ENCODE data around the gene RRP1B. TPM values are rescaled to one million over a fixed set of nuclear protein-coding genes. Genes with fewer than 3 reads are reported as not detected.

RRP1B gene
- polyA plus RNA-seq, 2 of the 4 experiments (the other 2 are of a cell fraction) = 32.5 TPM

- DNase-seq (ENCODE audit: low read depth in 1 of 2, low spot score in 1 of 2) (no peak), ATAC-seq (no peak), FAIRE-seq (no peak)
- Histone ChIP-seq H3K4me2 (no peak overlapping the region), H3K4me3 (no peak overlapping the region), H3K4me1 (no peaks in the 10 kb centered on the region), H3K27ac (no peak overlapping the region), H3K9me3 (peaks cover 7% of the 10 kb centered on the region; the same call in 2 of the 3 replicates)
- CTCF ChIA-PET = interaction anchor here (0.7 to 1.1 kb wide), 2 partner anchors 15 kb away, joined by 3 to 4 read pairs; no protein-coding TSS in a partner anchor
- TF ChIP-seq RARB (CRISPR knock-in tag; IDR thresholded peaks at IDR 0.05) (no peak), SREBF2 (IDR thresholded peaks at IDR 0.05) (no peak), ZSCAN20 (CRISPR knock-in tag; IDR thresholded peaks at IDR 0.05) (no peak), ELK1 (IDR thresholded peaks at IDR 0.05; ENCODE audit: low read depth, low read length) (no peak), ZC3H11A (IDR thresholded peaks at IDR 0.05) (no peak)
- POLR2A ChIA-PET = no interaction called here
- 46% methylated on average over 3 of the region's 3 CpGs for WGBS (ENCODE audit: missing lambda C conversion rate)
Measured at GRCh38 chr21:43626390-43626789, 33.0 kb upstream of the RRP1B start.

DNA sequence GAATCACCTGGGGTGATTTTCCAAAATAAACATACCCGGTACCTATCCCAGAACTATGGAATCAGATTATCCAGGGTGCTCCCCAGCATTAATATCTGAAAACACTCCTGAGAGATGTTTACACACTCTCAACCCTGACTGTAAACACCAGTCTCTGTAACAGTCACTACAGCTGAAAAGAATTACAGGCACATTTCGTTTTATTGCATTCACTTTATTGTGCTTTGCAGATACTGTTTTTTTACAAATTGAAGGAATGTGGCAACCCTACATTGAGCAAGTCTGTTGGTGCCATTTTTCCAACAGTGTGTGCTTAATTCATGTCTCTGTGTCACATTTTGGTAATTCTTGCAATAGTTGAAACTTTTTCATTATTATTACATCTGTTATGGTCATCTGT, 31.8 kb upstream of the RRP1B start:
- CTCF ChIA-PET = interaction anchor here (1.1 to 2.2 kb wide), 2 partner anchors 16 to 17 kb away, joined by 3 to 9 read pairs; no protein-coding TSS in a partner anchor
- ATAC-seq = no peak
- TF ChIP-seq RNF2 (IDR thresholded peaks at IDR 0.05; ENCODE audit: borderline replicate concordance, low read depth) (no peak), CTCF (IDR thresholded peaks at IDR 0.05) (no peak), ELK1 (IDR thresholded peaks at IDR 0.05; ENCODE audit: low read depth, low read length) (no peak), CHD2 (IDR thresholded peaks at IDR 0.05; ENCODE audit: low read length, partially characterized antibody) (no peak), RAD21 (conservative IDR thresholded peaks at IDR 0.05 in 1 of 2, IDR thresholded peaks at IDR 0.05 in 1 of 2) (no peak), CBX2 (IDR thresholded peaks at IDR 0.05; ENCODE audit: borderline replicate concordance, low read depth) (no peak), HOXA7 (CRISPR knock-in tag; IDR thresholded peaks at IDR 0.05) (no peak), CHD4 (IDR thresholded peaks at IDR 0.05; ENCODE audit: borderline replicate concordance) (no peak), HOXB13 (CRISPR knock-in tag; IDR thresholded peaks at IDR 0.05; ENCODE audit: low read depth) (no peak), EP300 (IDR thresholded peaks at IDR 0.05) (no peak)

GRCh38 chr21:43631411-43632107, 27.8 kb upstream of the RRP1B start:
- DNase-seq (ENCODE audit: low read depth in 1 of 2, low spot score in 1 of 2) = no peak
- ATAC-seq = no peak
- no peak overlapping the region for H3K27ac ChIP-seq
- H3K4me3 ChIP-seq = no peak overlapping the region
- FAIRE-seq = no peak
- H3K4me1 ChIP-seq = no peaks in the 10 kb centered on the region
- WGBS (ENCODE audit: missing lambda C conversion rate) = 85% methylated on average over 11 of the region's 14 CpGs
- POLR2A ChIA-PET = no interaction called here
- H3K4me2 ChIP-seq = no peak overlapping the region
- peaks cover 4% of the 10 kb centered on the region; the same call in 1 of the 3 replicates for H3K9me3 ChIP-seq
- CTCF ChIA-PET = interaction anchor here (0.9 to 1.4 kb wide), 2 partner anchors 12 to 17 kb away, joined by 3 to 4 read pairs; no protein-coding TSS in a partner anchor
- TF ChIP-seq CBX8 (IDR thresholded peaks at IDR 0.05) = no peak
- no peak for TF ChIP-seq RARB (CRISPR knock-in tag; IDR thresholded peaks at IDR 0.05)
- TF ChIP-seq RAD21 (conservative IDR thresholded peaks at IDR 0.05 in 1 of 2, IDR thresholded peaks at IDR 0.05 in 1 of 2) = no peak

More for the DNA sequence above, 31.8 kb upstream of the RRP1B start:
- peaks cover 4% of the 10 kb centered on the region; the same call in 1 of the 3 replicates for H3K9me3 ChIP-seq
- no peak for DNase-seq (ENCODE audit: low read depth in 1 of 2, low spot score in 1 of 2)
- H3K27ac ChIP-seq = no peak overlapping the region
- H3K4me3 ChIP-seq = no peak overlapping the region
- no peak for FAIRE-seq
- H3K4me2 ChIP-seq = no peak overlapping the region
- no peaks in the 10 kb centered on the region for H3K4me1 ChIP-seq
- WGBS (ENCODE audit: missing lambda C conversion rate) = 75% methylated on average over 2 of the region's 2 CpGs
- POLR2A ChIA-PET = no interaction called here
